GM13977 (cell line): ENCODE measurements around the gene SHROOM3.

Source experiments
- DNase-seq: peaks from one replicate; pipeline ENCODE4 v3.0.0; 2012; ENCODE audit warnings: low spot score
- CTCF ChIP-seq: IDR thresholded peaks from 2 replicates; pipeline ENCODE4 v1.5.1; 2012; ENCODE audit warnings: mild to moderate bottlenecking, control low read depth; ENCODE audit not compliant: insufficient read depth; ENCODE audit errors: extremely low read depth, missing control alignments
- in situ Hi-C: fragments of 300-500 bp; cut with MboI; formaldehyde crosslinking; loops from one replicate; pipeline ENCODE4 v1.12.0; 2022; ENCODE audit warnings: low sequenced_read_pairs, low pct_unique_long_range_greater_than_20kb, mixed read lengths, inconsistent platforms; ENCODE audit not compliant: unreplicated experiment

SHROOM3 gene

DNA sequence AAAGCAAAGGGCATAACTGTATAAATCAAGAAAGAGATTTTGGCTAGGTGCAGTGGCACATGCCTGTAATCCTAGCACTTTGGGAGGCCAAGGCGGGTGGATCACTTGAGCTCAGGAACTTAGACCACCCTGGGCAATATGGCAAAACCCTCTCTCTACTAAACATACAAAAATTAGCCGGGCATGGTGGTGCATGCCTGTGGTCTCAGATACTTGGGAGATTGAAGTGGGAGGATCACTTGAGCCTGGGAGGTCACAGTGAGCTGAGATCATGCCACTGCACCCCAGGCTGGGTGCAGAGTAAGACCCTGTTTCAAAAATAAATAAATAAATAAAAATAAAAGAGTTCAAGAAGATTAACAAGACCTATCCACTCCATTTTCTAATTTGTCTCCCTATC is 235.6 kb downstream of the SHROOM3 start:
- DNase-seq = no peak
- no peak for TF ChIP-seq CTCF
- in situ Hi-C loops = no loop called here

DNA sequence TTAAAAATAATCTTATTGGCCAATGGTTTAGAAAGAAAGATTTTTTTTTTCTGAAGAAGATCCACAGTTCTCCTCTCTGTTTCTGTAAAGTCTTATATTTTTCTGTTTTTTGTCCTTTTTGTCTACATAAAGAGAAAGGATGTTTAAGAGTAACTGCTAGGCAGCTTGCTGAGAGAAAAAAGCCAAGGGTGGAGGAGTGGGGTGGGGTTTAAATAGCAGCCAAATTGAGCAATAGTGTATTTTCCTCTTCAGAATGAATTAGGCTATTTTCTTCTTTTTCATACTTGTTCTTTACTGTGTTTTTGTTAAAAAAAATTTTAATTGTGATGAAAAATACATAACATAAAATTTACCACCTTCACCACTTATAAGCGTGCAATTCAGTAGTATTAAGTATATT is 238.3 kb downstream of the SHROOM3 start:
- TF ChIP-seq CTCF = no peak
- in situ Hi-C loops = no loop called here

DNA sequence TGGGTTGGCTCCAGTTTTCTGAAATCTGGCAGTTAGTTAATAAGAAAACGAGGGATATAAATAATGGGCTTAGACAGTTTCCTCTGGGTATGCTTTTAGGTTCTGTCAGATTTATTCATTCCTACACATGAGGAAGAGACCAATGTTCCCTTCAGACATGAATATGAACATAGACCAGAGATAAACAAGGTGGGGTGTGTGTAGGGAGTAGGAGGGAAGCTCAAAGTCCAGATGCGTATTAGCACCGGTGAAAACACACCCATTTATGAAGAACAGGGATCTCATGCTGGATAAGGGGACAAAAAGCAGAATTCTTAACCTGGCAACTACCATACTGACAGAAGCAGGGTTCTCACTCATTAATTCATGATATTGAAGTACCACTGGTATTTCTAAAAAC is 240.0 kb downstream of the SHROOM3 start:
- TF ChIP-seq CTCF = no peak
- in situ Hi-C loops = no loop called here
- no peak for DNase-seq

More for the DNA sequence above, 238.3 kb downstream of the SHROOM3 start:
- DNase-seq = no peak

DNA sequence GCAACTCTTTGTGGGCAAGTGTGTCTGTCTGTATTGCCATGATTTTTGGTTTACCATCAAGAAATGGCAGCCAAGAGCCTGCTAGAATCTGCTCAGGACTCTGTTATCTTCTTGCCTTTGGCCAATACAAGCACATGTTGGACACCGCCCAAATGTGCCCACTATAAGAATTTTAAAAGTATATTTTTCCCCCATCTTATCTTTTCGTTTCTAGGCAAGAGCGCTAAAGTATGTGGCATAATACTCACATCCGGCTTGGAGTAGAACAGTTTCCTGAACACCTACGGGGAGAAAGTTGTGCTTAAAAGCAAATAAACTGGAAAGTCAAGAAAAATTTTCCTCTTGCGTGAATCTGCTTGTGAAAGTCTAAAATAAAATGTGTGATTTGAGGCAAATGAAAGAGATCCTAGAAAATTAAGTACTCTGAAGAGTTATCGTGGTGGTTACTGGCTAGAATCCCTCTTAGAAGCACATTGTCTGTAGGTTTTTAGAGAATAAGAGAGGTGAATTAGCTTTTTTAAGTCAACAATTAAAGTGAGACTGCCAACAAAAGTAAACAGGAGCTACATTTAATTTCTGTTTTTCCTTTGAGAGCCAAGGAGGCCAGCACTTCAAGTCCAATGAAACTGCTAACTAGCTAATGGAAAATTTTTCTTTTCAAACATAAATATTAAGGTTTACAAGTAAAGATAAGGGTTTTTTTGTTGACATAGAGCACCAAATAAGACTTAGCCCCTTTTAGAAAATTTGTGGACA is 242.7 kb downstream of the SHROOM3 start:
- no peak for DNase-seq
- no peak for TF ChIP-seq CTCF
- in situ Hi-C loops = no loop called here

DNA sequence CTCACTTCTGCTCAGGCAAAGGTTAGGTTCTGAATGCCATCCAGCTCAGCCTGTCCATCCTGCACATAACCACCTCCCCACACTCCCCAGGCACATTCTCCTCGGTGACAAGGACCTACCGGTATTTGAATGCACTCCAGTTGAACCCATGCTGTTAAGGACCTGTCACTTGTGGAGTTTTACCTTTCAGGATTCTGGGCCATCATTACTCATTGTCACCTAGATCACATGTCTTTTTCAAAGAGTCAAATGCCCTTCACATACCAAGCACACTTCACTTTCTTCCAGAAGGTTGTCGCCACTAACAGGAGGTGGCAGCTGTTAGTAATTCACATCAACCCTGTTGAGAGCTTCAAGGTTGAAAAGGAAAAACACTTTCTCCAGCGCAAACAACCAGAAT is 244.7 kb downstream of the SHROOM3 start:
- TF ChIP-seq CTCF = no peak
- no peak for DNase-seq
- in situ Hi-C loops = no loop called here

GRCh38 chr4:76680952-76681351 is 245.9 kb downstream of the SHROOM3 start:
- DNase-seq = no peak
- no peak for TF ChIP-seq CTCF
- in situ Hi-C loops = no loop called here
